K562 (cell line): Measurements from ENCODE around the gene RORB. TPM values are rescaled to one million over a fixed set of nuclear protein-coding genes. Genes with fewer than 3 reads are reported as not detected.
A peak's percentile ranks its signal among the peaks of the same experiment; 100 is the strongest.
"Not testable (repeated sequence)": the region's sequence is repeated elsewhere in the genome, so short reads cannot be mapped to it uniquely, and the experiment has no call there.

Experiments used
- ATAC-seq: fragments of 200-7000 bp; cut with Tn5 transposase; 3 replicates; pipeline ENCODE4 v1.9.1; 2020; ENCODE audit warnings: moderate library complexity
- BruUV-seq: library from RNA; stranded (reverse); fragments of 400-500 nt; replicated peaks from 2 replicates; lab custom pipeline; 2021; lab: Mats Ljungman, UMichigan
- CTCF ChIA-PET: fragments of 300-600 bp; formaldehyde crosslinking; extraction: SDS; loops from one replicate; lab custom pipeline; 2021; ENCODE audit warnings: low intra/inter-chr PET ratio; lab: Yijun Ruan, JAX
- POLR2A ChIA-PET: fragments of 300-600, 350-650 bp; sonication (Branson Sonifier 250); formaldehyde crosslinking; extraction: SDS; loops from one replicate; lab custom pipeline; 2021; ENCODE audit warnings: antibody characterized with exemption, inconsistent platforms; lab: Yijun Ruan, JAX
- DNase-seq, 4 experiments: peaks; one replicate each; pipeline versions ENCODE4 v3.0.0 to v3.0.0-alpha.2; 2011 to 2018; ENCODE audit warnings: low spot score in 3 of 4, mixed read lengths in 3 of 4; ENCODE audit errors: extremely low read depth in 1 of 4
- FAIRE-seq: peaks from 2 replicates; lab custom pipeline; 2011; peaks lifted over from hg19 to GRCh38; lab: Jason Lieb, UNC
- H2AFZ ChIP-seq: 2 replicates; pipeline ENCODE4 v1.6.0; 2011; ENCODE audit warnings: low read depth, low read length, control low read depth, inconsistent platforms
- H3K27ac ChIP-seq: fragments of 200-600 bp; 3 replicates; pipeline ENCODE4 v1.8.0; 2011; ENCODE audit warnings: low read depth, mild to moderate bottlenecking, control low read depth, inconsistent platforms, low read length, moderate library complexity, mixed read lengths; ENCODE audit errors: extremely low read depth
- H3K27me3 ChIP-seq, 2 experiments: fragments of 300-600 bp in 1 of 2; 2 replicates in 1 of 2; 3 replicates in 1 of 2; pipeline versions ENCODE4 v1.6.0 to v1.8.0; 2011; ENCODE audit warnings: inconsistent platforms in 2 of 2, low read length in 2 of 2, mild to moderate bottlenecking in 1 of 2, mixed read lengths in 1 of 2, moderate library complexity in 1 of 2; ENCODE audit not compliant: control insufficient read depth in 2 of 2, insufficient read depth in 2 of 2
- H3K36me3 ChIP-seq: fragments of 300-600 bp; 3 replicates; pipeline ENCODE4 v1.8.0; 2011; ENCODE audit warnings: mild to moderate bottlenecking, low read length, inconsistent platforms; ENCODE audit not compliant: control insufficient read depth, insufficient read depth
- H3K4me1 ChIP-seq, 2 experiments: fragments of 200-600 bp in 1 of 2; replicated peaks in 1 of 2; 2 replicates in 1 of 2; 3 replicates in 1 of 2; pipeline versions ENCODE4 v1.5.1 to v1.8.0; 2011; ENCODE audit warnings: inconsistent platforms in 2 of 2, low read length in 2 of 2, mild to moderate bottlenecking in 1 of 2, mixed read lengths in 1 of 2, moderate library complexity in 1 of 2; ENCODE audit not compliant: control insufficient read depth in 2 of 2, insufficient read depth in 2 of 2
- H3K4me2 ChIP-seq: 2 replicates; pipeline ENCODE4 v1.6.1; 2011; ENCODE audit warnings: low read length, control low read depth, inconsistent platforms, mixed read lengths; ENCODE audit not compliant: insufficient read depth
- H3K4me3 ChIP-seq: fragments of 200-600 bp; sonication (generic), shearing (Covaris generic); 2 replicates; pipeline ENCODE4 v1.5.1; 2016; ENCODE audit warnings: control low read depth, inconsistent platforms
- H3K79me2 ChIP-seq: fragments of 200-600 bp; 3 replicates; pipeline ENCODE4 v1.8.0; 2011; ENCODE audit warnings: low read length, inconsistent platforms; ENCODE audit not compliant: control insufficient read depth, insufficient read depth
- H3K9ac ChIP-seq, 2 experiments: 2 replicates each; pipeline versions ENCODE4 v1.6.0 to v1.6.1; 2011; ENCODE audit warnings: low read depth in 2 of 2, low read length in 2 of 2, control low read depth in 1 of 2, inconsistent platforms in 1 of 2, mild to moderate bottlenecking in 1 of 2, mixed read lengths in 1 of 2; ENCODE audit not compliant: insufficient read depth in 1 of 2
- H3K9me1 ChIP-seq: one replicate; pipeline ENCODE4 v1.6.0; 2011; ENCODE audit warnings: inconsistent platforms, mild to moderate bottlenecking, low read length, moderate library complexity; ENCODE audit not compliant: control insufficient read depth, insufficient read depth
- H3K9me3 ChIP-seq: replicated peaks from 2 replicates; pipeline ENCODE4 v1.5.1; 2011; ENCODE audit warnings: low read depth, low read length, inconsistent platforms; ENCODE audit not compliant: control insufficient read depth, insufficient read depth
- H4K20me1 ChIP-seq: replicated peaks from 2 replicates; pipeline ENCODE4 v1.6.1; 2011; ENCODE audit warnings: low read length, inconsistent platforms, mixed read lengths; ENCODE audit not compliant: control insufficient read depth, insufficient read depth
- BACH1 ChIP-seq: fragments of 200-800 bp; sonication (Bioruptor generic); IDR thresholded peaks from 2 replicates; pipeline ENCODE4 v1.6.1; 2016; ENCODE audit warnings: missing genetic modification characterization, missing compliant biosample characterization
- CBFA2T2 ChIP-seq: fragments of 450-650 bp; conservative IDR thresholded peaks from 2 replicates; pipeline ENCODE4 v1.6.1; 2017; ENCODE audit warnings: mild to moderate bottlenecking
- CC2D1A ChIP-seq: fragments of 450-650 bp; IDR thresholded peaks from 2 replicates; pipeline ENCODE4 v1.6.1; 2017; ENCODE audit warnings: mild to moderate bottlenecking
- CREB5 ChIP-seq: fragments of 250-450 bp; sonication (Bioruptor Pico); IDR thresholded peaks from 2 replicates; pipeline ENCODE4 v1.5.0; 2020; ENCODE audit warnings: mild to moderate bottlenecking
- CTCF ChIP-seq, 3 experiments: IDR thresholded peaks in 2 of 3; conservative IDR thresholded peaks in 1 of 3; 2 replicates each; pipeline ENCODE4 v1.5.1; 2011 to 2012; ENCODE audit warnings: low read length in 3 of 3, mild to moderate bottlenecking in 3 of 3, control low read depth in 2 of 3, improper control_type of control experiment in 1 of 3, inconsistent platforms in 1 of 3, low read depth in 1 of 3, mixed read lengths in 1 of 3, moderate library complexity in 1 of 3; ENCODE audit not compliant: insufficient read depth in 2 of 3
- HSF4 ChIP-seq: fragments of 250-450 bp; sonication (Bioruptor Pico); IDR thresholded peaks from 2 replicates; pipeline ENCODE4 v2.1.2; 2022; ENCODE audit warnings: mild to moderate bottlenecking, moderate library complexity, borderline replicate concordance
- KDM1A ChIP-seq, 2 experiments: fragments of 450-650 bp; IDR thresholded peaks; 2 replicates each; pipeline ENCODE4 v1.6.1; 2016; ENCODE audit warnings: mild to moderate bottlenecking in 2 of 2
- NFRKB ChIP-seq: fragments of 450-650 bp; IDR thresholded peaks from 2 replicates; pipeline ENCODE4 v1.6.1; 2016; ENCODE audit warnings: low read depth
- PCBP2 ChIP-seq: fragments of 200-400 bp; formaldehyde crosslinking; IDR thresholded peaks from 2 replicates; pipeline ENCODE4 v1.6.1; 2018; ENCODE audit warnings: low read length, low read depth, mild to moderate bottlenecking, moderate library complexity; ENCODE audit not compliant: poor library complexity, severe bottlenecking
- PYGO2 ChIP-seq: fragments of 450-650 bp; IDR thresholded peaks from 2 replicates; pipeline ENCODE4 v1.6.1; 2016; ENCODE audit warnings: mild to moderate bottlenecking, missing genetic modification characterization, moderate library complexity, missing compliant biosample characterization
- STAT5A ChIP-seq: IDR thresholded peaks from 2 replicates; pipeline ENCODE4 v1.6.1; 2012; ENCODE audit warnings: low read length, inconsistent platforms, borderline replicate concordance
- ZNF707 ChIP-seq: fragments of 250-450 bp; sonication (Bioruptor Pico); conservative IDR thresholded peaks from 2 replicates; pipeline ENCODE4 v1.8.0; 2022; ENCODE audit warnings: inconsistent platforms, mild to moderate bottlenecking, moderate library complexity
- ZNF780A ChIP-seq: fragments of 250-450 bp; sonication (Bioruptor Pico); IDR thresholded peaks from 2 replicates; pipeline ENCODE4 v1.5.0; 2021; ENCODE audit warnings: mild to moderate bottlenecking
- ZZZ3 ChIP-seq: fragments of 450-650 bp; IDR thresholded peaks from 2 replicates; pipeline ENCODE4 v1.6.1; 2016; ENCODE audit warnings: antibody characterized with exemption, mild to moderate bottlenecking, moderate library complexity
- WGBS: fragments of 100-300 bp; shearing (Covaris generic); methylation state at CpG from one replicate; pipeline ENCODE4 v1.1.6; 2016; ENCODE audit warnings: low coverage, mixed read lengths; ENCODE audit not compliant: insufficient coverage; ENCODE audit errors: missing lambda C conversion rate; 5-methylcytosine and 5-hydroxymethylcytosine counted together
- in situ Hi-C: fragments of 300-500 bp; cut with MboI; formaldehyde crosslinking; loops from 4 replicates; pipeline ENCODE4 v1.15.0; 2018; ENCODE audit warnings: inconsistent platforms, mixed read lengths
- intact Hi-C: fragments of 100-400 bp; cut with micrococcal nuclease; formaldehyde crosslinking; loops from 2 replicates; pipeline ENCODE4 v1.14.2; 2022
- polyA plus RNA-seq, 8 experiments: library from polyadenylated mRNA; depleted of rRNA in 4 of 8; stranded (reverse) in 5 of 8; unstranded in 3 of 8; fragments of >200 nt; fragmentation: Nextera tagmentation in 2 of 8; fragmentation: Illumina TruSeq in 1 of 8; extraction: Ambion mirVana in 2 of 8; extraction: Trizol in 1 of 8; gene quantifications; 2 replicates each; pipeline versions ENCODE4 v1.2.1 to v1.2.3, GENCODE V29; 2011 to 2014; ENCODE audit warnings: inconsistent platforms in 1 of 8, missing spikeins in 1 of 8
- total RNA-seq, 7 experiments: library from RNA; depleted of rRNA in 6 of 7; stranded (reverse); fragments of >200 nt in 6 of 7; fragmentation: Illumina TruSeq in 2 of 7; extraction: Trizol in 2 of 7; gene quantifications; 2 replicates each; pipeline versions ENCODE4 v1.2.1 to v1.2.3, GENCODE V29; 2011 to 2021; ENCODE audit warnings: low replicate concordance in 1 of 7
- TF ChIP-seq, protein P1 (sequence below): sonication (generic); formaldehyde crosslinking; IDR thresholded peaks from 2 replicates; pipeline ENCODE4 v1.9.0; 2022; ENCODE audit warnings: mild to moderate bottlenecking, missing genetic modification reagents

RORB gene
- total and polyA plus RNA-seq, 9 of the 15 experiments (the other 6 are each of a cell fraction or from before 2014, with no cell fraction given): not detected

- peak in 1 of 3 experiments; percentile 11; a peak in 1 of 6 replicates for TF ChIP-seq CTCF (IDR thresholded peaks at IDR 0.05 in 2 of 3, conservative IDR thresholded peaks at IDR 0.05 in 1 of 3; ENCODE audit: insufficient read depth in 2 of 3, low read depth in 1 of 3, low read length in 3 of 3)
- H3K36me3 ChIP-seq, BruUV-seq, H2AFZ ChIP-seq, H3K4me3 ChIP-seq, H3K4me1 ChIP-seq, H3K9ac ChIP-seq, H3K9me3 ChIP-seq, DNase-seq, H3K79me2 ChIP-seq, POLR2A ChIA-PET, FAIRE-seq, H3K27me3 ChIP-seq, ATAC-seq, H3K4me2 ChIP-seq, intact Hi-C loops, H3K27ac ChIP-seq, H4K20me1 ChIP-seq, H3K9me1 ChIP-seq, in situ Hi-C loops, CTCF ChIA-PET: not testable (repeated sequence)
- WGBS: 2% methylated on average over 5 of the region's 8 CpGs
Measured at GRCh38 chr9:74530458-74530857, 33.3 kb downstream of the RORB start.

DNA sequence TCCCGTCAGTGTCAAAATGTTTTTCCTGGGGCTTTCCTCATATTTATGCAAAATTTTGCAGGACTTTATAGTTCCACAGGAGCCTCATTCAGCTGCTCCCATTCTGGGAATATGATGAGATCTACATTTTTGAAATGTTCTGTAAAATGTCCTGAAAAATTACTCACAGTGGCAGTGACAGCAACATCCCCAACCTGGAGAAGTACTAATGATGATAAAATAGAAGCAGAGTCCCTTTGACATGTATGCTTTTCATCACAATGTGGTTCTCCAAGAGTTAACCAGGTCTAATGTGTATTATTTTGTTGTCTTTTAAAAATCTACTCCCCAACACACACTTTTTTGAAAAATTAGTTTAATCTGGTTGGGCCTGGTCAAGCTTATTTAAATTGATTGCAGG, 36.1 kb downstream of the RORB start:
- CTCF ChIA-PET: no interaction called here
- no peaks in the 10 kb centered on the region for H3K27me3 ChIP-seq
- BruUV-seq: no TSS peak
- no peak overlapping the region for H3K27ac ChIP-seq
- POLR2A ChIA-PET: no interaction called here
- no peaks in the 10 kb centered on the region for H3K4me1 ChIP-seq
- 0% methylated on average over 1 of the region's 1 CpG for WGBS
- no peak for ATAC-seq
- H3K36me3 ChIP-seq: no peaks in the 10 kb centered on the region
- no peak overlapping the region for H3K9ac ChIP-seq
- H3K79me2 ChIP-seq: no peaks in the 10 kb centered on the region
- no peaks in the 10 kb centered on the region for H3K9me1 ChIP-seq
- intact Hi-C loops (no loop called here), in situ Hi-C loops (no loop called here)
- no peaks in the 10 kb centered on the region for H3K9me3 ChIP-seq
- H3K4me3 ChIP-seq: no peak overlapping the region
- H3K4me2 ChIP-seq: no peak overlapping the region
- no peak for FAIRE-seq
- H4K20me1 ChIP-seq: no peaks in the 10 kb centered on the region
- DNase-seq: no peak
- no peak overlapping the region for H2AFZ ChIP-seq
- TF ChIP-seq PCBP2 (no peak), HSF4 (CRISPR knock-in tag) (no peak), BACH1 (tag) (no peak), ZNF780A (no peak), KDM1A (IDR thresholded peaks at IDR 0.05) (no peak), CC2D1A (no peak), CREB5 (CRISPR knock-in tag) (no peak), NFRKB (no peak), ZNF707 (CRISPR knock-in tag) (no peak), STAT5A (no peak), ZZZ3 (no peak), PYGO2 (tag) (no peak), CBFA2T2 (no peak)
- TF ChIP-seq, protein P1, sequence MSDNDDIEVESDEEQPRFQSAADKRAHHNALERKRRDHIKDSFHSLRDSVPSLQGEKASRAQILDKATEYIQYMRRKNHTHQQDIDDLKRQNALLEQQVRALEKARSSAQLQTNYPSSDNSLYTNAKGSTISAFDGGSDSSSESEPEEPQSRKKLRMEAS (CRISPR knock-in tag): no peak
